ENCODE data around the gene CDK6.
"Not testable (repeated sequence)": the region's sequence is repeated elsewhere in the genome, so short reads cannot be mapped to it uniquely, and the experiment has no call there.

CDK6 gene

GRCh38 chr7:92757311-92757910 lies 79.0 kb downstream of the CDK6 start:
- DNase-seq, result not testable (repeated sequence)

GRCh38 chr7:92755680-92756079 lies 80.7 kb downstream of the CDK6 start:
- no peak for DNase-seq

- peak; percentile 75 for DNase-seq
These were observed 81.3 kb downstream of the CDK6 start for GRCh38 chr7:92754919-92755581.

- DNase-seq, result no peak
These were observed 82.8 kb downstream of the CDK6 start for GRCh38 chr7:92753614-92754013.

GRCh38 chr7:92751902-92752901 lies 84.2 kb downstream of the CDK6 start:
- no peak for DNase-seq

GRCh38 chr7:92750946-92751345 lies 85.4 kb downstream of the CDK6 start:
- no peak for DNase-seq

GRCh38 chr7:92750447-92750839 lies 85.9 kb downstream of the CDK6 start:
- no peak for DNase-seq

GRCh38 chr7:92749832-92750446 lies 86.4 kb downstream of the CDK6 start:
- DNase-seq, result no peak

GRCh38 chr7:92749327-92749755 lies 87.0 kb downstream of the CDK6 start:
- no peak for DNase-seq

GRCh38 chr7:92748495-92748894 lies 87.9 kb downstream of the CDK6 start:
- DNase-seq, result no peak

- no peak for DNase-seq
These were observed 89.1 kb downstream of the CDK6 start for GRCh38 chr7:92747041-92747835.

GRCh38 chr7:92745241-92745640 lies 91.1 kb downstream of the CDK6 start:
- DNase-seq, result no peak

GRCh38 chr7:92744180-92744579 lies 92.2 kb downstream of the CDK6 start:
- not testable (repeated sequence) for DNase-seq

GRCh38 chr7:92742186-92742585 lies 94.2 kb downstream of the CDK6 start:
- no peak for DNase-seq

GRCh38 chr7:92740700-92741126 lies 95.7 kb downstream of the CDK6 start:
- DNase-seq, result no peak

GRCh38 chr7:92740134-92740533 lies 96.2 kb downstream of the CDK6 start:
- no peak for DNase-seq

GRCh38 chr7:92739091-92739490 lies 97.3 kb downstream of the CDK6 start:
- DNase-seq, result no peak

- no peak for DNase-seq
These were observed 98.7 kb downstream of the CDK6 start for GRCh38 chr7:92737706-92738105.

GRCh38 chr7:92736870-92737269 lies 99.5 kb downstream of the CDK6 start:
- no peak for DNase-seq

GRCh38 chr7:92735707-92736106 lies 100.7 kb downstream of the CDK6 start:
- DNase-seq, result no peak

- DNase-seq, result no peak
These were observed 103.9 kb downstream of the CDK6 start for GRCh38 chr7:92732316-92733036.
